ENCODE data around the gene DEXI.

DEXI gene

DNA sequence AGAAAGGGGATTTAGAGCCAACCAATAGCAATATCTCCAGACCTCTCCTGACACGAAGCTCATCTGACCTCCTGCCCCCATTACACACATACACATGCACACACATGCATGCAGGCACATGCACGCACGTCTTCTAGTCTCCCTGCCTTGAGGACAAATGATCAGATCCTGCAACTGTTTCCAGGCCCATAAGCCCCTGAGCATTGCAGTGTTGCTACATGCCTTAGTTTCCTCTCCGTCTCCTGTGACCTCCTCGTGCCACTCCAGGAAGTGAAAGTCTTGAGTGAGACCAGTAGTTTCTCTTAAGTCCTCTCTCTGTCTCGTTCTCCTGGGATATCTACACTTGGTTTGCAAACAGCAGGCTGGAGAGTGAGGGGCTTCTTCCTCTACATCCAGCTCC is 57.0 kb downstream of the DEXI start:
- H3K4me1 ChIP-seq (ENCODE audit: control insufficient read depth, insufficient read depth, low read length): no peaks in the 10 kb centered on the region
- H3K27me3 ChIP-seq (ENCODE audit: control insufficient read depth, insufficient read depth, low read length): peaks cover 43% of the 10 kb centered on the region
- no peaks in the 10 kb centered on the region for H3K9me3 ChIP-seq (ENCODE audit: control insufficient read depth, insufficient read depth, low read depth, low read length)
- no peak overlapping the region for H3K9ac ChIP-seq (ENCODE audit: low read length)
- no peaks in the 10 kb centered on the region for H3K36me3 ChIP-seq (ENCODE audit: control insufficient read depth, insufficient read depth, low read length)
- H3K27ac ChIP-seq (ENCODE audit: low read depth, low read length): no peak overlapping the region
- no peak overlapping the region for H3K4me3 ChIP-seq (ENCODE audit: low read depth, low read length)

DNA sequence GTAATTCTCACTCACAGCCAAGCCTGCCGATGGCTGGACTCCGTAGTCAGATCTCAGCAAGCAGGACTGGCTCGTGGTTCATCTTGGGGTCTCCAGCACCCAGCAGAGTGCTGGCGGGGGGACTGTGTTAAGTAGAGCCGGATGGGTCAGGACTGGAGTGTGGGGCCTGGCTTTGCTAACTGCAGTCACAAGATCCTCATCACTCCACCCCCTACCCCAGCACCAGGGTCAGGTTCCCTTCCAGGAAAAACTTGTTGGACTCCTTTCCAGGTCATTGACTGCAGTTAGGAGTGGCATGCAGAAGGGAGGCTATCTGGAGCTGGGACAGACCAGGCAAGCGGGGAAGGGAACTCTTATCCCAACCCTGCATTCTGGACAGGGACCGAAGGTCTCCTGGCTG is 59.3 kb downstream of the DEXI start:
- H3K27me3 ChIP-seq (ENCODE audit: control insufficient read depth, insufficient read depth, low read length): peaks cover 59% of the 10 kb centered on the region
- H3K27ac ChIP-seq (ENCODE audit: low read depth, low read length): no peak overlapping the region
- H3K9ac ChIP-seq (ENCODE audit: low read length): no peak overlapping the region

DNA sequence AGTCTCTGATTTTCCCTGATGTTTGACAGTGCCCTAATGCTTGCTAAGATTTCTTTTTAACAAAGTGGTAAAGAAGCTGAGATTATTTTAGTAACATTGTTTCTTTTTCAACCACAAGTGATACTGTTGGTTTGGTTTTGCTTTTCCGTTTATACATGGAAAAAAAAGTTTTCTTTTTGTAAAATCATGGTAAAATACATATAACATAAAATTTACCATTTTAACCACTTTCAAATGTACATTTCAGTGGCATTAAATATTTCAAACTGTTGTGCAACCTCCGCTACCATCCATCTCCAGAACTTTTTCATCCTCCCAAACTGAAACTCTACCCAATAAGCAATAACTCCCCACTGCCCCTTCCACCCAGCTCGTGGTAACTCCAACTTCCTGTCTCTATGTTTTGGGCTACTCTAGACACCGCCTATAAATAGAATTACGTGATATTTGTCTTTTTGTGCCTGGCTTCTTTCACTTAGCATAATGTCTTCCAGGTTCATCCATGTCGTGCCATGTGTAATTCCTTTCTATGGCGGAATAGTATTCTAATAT is 60.7 kb downstream of the DEXI start:
- no peaks in the 10 kb centered on the region for H3K9me3 ChIP-seq (ENCODE audit: control insufficient read depth, insufficient read depth, low read depth, low read length)
- H3K27ac ChIP-seq (ENCODE audit: low read depth, low read length): no peak overlapping the region
- H3K36me3 ChIP-seq (ENCODE audit: control insufficient read depth, insufficient read depth, low read length): no peaks in the 10 kb centered on the region
- H3K9ac ChIP-seq (ENCODE audit: low read length): no peak overlapping the region
- H3K27me3 ChIP-seq (ENCODE audit: control insufficient read depth, insufficient read depth, low read length): peaks cover 71% of the 10 kb centered on the region
- peaks cover 8% of the 10 kb centered on the region; the same call in 1 of the 2 replicates for H3K4me1 ChIP-seq (ENCODE audit: control insufficient read depth, insufficient read depth, low read length)
- H3K4me3 ChIP-seq (ENCODE audit: low read depth, low read length): no peak overlapping the region

More for the DNA sequence above, 59.3 kb downstream of the DEXI start:
- Histone ChIP-seq H3K9me3 (ENCODE audit: control insufficient read depth, insufficient read depth, low read depth, low read length) (no peaks in the 10 kb centered on the region), H3K4me3 (ENCODE audit: low read depth, low read length) (no peak overlapping the region), H3K4me1 (ENCODE audit: control insufficient read depth, insufficient read depth, low read length) (peaks cover 8% of the 10 kb centered on the region; the same call in 1 of the 2 replicates), H3K36me3 (ENCODE audit: control insufficient read depth, insufficient read depth, low read length) (no peaks in the 10 kb centered on the region)

DNA sequence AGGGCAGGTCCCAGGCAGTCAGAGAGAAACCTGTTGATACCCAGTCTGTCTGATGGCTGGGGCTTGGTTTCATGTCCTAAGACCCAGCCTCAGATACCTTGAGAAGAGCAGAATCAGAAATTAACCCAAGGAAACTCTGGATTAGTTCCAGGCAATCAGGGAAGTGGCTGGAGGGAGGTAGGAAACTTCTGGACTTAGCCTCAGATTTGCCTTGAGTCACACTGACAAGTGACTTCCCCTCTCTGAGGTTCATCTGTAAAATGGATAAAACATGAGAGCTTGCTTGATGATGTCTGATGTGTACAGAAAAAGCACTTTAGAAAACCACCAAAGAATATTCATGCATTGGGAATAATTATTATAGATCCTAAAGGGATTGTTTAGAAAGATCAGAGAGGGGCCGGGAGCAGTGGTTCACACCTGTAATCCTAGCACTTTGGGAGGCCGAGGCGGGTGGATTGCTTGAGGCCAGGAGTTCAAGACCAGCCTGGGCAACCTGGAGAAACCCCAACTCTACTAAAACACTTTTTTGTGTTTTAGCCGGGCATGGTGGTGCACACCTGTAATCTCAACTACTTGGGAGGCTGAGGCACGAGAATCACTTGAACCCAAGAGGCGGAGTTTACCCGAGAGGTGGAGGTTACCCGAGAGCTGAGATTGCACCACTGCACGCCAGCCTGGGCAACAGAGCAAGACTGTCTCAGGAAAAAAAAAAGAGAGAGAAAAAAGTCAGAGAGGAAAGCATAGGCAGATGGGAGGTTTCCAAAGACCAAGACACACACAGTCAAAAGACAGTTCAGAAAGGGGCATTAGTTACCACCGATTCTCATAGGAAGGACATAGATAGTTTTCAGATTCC is 61.4 kb downstream of the DEXI start:
- H3K9ac ChIP-seq (ENCODE audit: low read length): no peak overlapping the region
- H3K27ac ChIP-seq (ENCODE audit: low read depth, low read length): no peak overlapping the region
- no peaks in the 10 kb centered on the region for H3K36me3 ChIP-seq (ENCODE audit: control insufficient read depth, insufficient read depth, low read length)
- peaks cover 77% of the 10 kb centered on the region for H3K27me3 ChIP-seq (ENCODE audit: control insufficient read depth, insufficient read depth, low read length)
- H3K4me1 ChIP-seq (ENCODE audit: control insufficient read depth, insufficient read depth, low read length): peaks cover 8% of the 10 kb centered on the region; the same call in 1 of the 2 replicates
- no peaks in the 10 kb centered on the region for H3K9me3 ChIP-seq (ENCODE audit: control insufficient read depth, insufficient read depth, low read depth, low read length)
- H3K4me3 ChIP-seq (ENCODE audit: low read depth, low read length): no peak overlapping the region

DNA sequence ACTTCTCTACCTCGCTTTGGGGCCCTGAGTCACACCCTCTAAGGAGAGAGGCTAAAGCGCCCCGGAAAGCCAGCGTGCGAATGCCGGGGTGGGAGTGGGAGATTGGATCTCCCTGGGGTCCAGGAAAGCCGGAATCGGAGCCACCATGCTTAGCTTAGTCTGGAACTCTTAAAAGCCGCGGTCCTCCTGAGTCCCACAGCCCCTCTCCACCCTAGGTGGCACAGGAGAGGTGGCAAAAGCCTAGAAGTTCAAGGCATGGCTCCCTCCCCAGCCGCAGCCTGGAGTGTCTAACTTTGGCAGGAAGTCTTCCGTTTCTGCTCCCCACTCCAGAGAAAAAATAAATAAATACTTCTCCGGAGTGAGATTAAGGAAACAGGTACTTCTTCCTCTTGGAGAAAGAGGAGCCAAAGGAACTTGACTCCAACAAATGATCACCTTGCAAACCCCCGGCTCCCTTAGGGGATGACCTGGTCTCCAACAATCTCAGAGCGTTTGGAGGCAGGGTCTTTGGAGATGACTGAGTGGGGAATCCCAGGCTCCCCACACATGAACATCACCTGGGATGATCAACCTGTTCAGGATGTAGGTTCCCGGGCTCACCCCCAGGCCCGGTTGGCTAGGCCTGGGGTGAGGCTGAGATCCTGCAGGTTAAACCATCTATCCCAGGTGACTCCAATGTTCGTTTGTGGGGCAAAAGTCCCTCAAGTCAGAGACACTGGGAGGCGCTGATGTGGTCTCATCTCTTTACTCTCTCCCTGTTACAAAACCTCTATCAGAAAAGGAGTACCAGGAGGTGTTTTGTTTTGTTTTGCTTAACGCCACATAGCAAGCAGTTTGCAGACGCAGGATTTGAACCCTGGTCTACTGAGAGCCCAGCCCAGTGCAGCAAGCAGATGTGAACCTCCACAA is 62.3 kb downstream of the DEXI start:
- H3K27me3 ChIP-seq (ENCODE audit: control insufficient read depth, insufficient read depth, low read length): peaks cover 81% of the 10 kb centered on the region
- H3K4me3 ChIP-seq (ENCODE audit: low read depth, low read length): peak overlapping the region; percentile 54
- H3K36me3 ChIP-seq (ENCODE audit: control insufficient read depth, insufficient read depth, low read length): no peaks in the 10 kb centered on the region
- no peak overlapping the region for H3K9ac ChIP-seq (ENCODE audit: low read length)
- H3K4me1 ChIP-seq (ENCODE audit: control insufficient read depth, insufficient read depth, low read length): peaks cover 8% of the 10 kb centered on the region; the same call in 1 of the 2 replicates
- H3K27ac ChIP-seq (ENCODE audit: low read depth, low read length): no peak overlapping the region
- no peaks in the 10 kb centered on the region for H3K9me3 ChIP-seq (ENCODE audit: control insufficient read depth, insufficient read depth, low read depth, low read length)

Measured in HUES6 (cell line).